H1 (cell line): ENCODE measurements around the gene FAAP100.

Experiments used
- CHD1 ChIP-seq: IDR thresholded peaks from 2 replicates; pipeline ENCODE4 v1.6.1; 2012; ENCODE audit warnings: low read depth, low read length, improper control_type of control experiment
- POLR2A ChIP-seq, 2 experiments: IDR thresholded peaks; 1 replicate in 1 of 2; 2 replicates in 1 of 2; pipeline ENCODE4 v1.6.1; 2011; ENCODE audit warnings: low read depth in 2 of 2, low read length in 2 of 2, mild to moderate bottlenecking in 2 of 2; ENCODE audit errors: control extremely low read depth in 1 of 2
- TF ChIP-seq, protein P1 (sequence below), 3 experiments: IDR thresholded peaks; 1 replicate in 2 of 3; 2 replicates in 1 of 3; pipeline versions ENCODE4 v1.5.1 to v1.6.1; 2011; ENCODE audit warnings: low read length in 3 of 3, mild to moderate bottlenecking in 3 of 3, inconsistent platforms in 2 of 3, low read depth in 1 of 3, moderate library complexity in 1 of 3; ENCODE audit not compliant: insufficient read depth in 1 of 3; ENCODE audit errors: control extremely low read depth in 1 of 3

DNA sequence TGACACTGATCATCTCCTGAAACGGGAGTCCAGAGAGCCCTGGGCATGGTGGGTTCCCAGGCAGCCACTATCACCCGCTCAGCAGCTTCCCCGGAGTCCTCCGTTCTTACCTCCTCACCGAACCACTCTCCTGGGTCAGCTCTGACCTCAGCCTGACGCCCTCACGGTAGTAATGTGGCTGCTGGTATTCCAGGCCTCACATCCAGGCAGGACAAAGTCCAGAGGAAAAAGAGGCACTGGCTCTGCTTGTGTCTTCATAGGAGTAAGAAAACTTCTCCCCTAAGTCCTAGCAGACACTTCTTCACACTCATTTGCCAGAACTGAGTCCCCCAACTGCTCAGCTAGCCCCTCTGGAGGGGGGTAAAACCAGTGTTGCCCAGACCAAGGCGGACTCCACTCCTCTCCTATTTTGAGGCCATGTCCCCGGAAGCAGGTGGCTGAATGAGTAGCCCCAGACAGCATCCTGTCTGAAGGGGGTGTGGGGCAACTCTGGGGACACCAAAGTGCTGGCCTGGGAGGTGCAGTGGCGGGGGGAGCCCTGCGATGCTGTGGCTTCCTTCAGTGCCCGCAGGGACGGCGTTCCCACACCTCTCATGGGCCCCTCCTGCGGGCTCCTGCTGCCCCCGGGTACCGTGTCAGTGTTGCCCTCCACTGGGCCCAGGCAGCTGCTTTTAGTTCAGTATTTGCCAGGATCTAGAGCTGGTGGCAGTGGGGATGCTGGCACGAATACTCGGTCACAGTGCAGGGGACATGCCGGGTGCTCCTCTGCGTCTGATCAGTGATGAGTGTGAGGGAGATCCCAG lies 18.6 kb downstream of the FAAP100 start:
- TF ChIP-seq POLR2A (IDR thresholded peaks at IDR 0.05; ENCODE audit: control extremely low read depth in 1 of 2, low read depth in 2 of 2, low read length in 2 of 2) = no peak
- TF ChIP-seq, protein P1, sequence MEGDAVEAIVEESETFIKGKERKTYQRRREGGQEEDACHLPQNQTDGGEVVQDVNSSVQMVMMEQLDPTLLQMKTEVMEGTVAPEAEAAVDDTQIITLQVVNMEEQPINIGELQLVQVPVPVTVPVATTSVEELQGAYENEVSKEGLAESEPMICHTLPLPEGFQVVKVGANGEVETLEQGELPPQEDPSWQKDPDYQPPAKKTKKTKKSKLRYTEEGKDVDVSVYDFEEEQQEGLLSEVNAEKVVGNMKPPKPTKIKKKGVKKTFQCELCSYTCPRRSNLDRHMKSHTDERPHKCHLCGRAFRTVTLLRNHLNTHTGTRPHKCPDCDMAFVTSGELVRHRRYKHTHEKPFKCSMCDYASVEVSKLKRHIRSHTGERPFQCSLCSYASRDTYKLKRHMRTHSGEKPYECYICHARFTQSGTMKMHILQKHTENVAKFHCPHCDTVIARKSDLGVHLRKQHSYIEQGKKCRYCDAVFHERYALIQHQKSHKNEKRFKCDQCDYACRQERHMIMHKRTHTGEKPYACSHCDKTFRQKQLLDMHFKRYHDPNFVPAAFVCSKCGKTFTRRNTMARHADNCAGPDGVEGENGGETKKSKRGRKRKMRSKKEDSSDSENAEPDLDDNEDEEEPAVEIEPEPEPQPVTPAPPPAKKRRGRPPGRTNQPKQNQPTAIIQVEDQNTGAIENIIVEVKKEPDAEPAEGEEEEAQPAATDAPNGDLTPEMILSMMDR (IDR thresholded peaks at IDR 0.05; ENCODE audit: control extremely low read depth in 1 of 3, insufficient read depth in 1 of 3, low read depth in 1 of 3, low read length in 3 of 3) = no peak
- TF ChIP-seq CHD1 = no peak
